Activated naive CD8-positive, alpha-beta T cell treated with anti-CD3 and anti-CD28 coated beads for 36 hours (primary cell): Measurements from ENCODE around the gene TMEM187. TPM values are rescaled to one million over a fixed set of nuclear protein-coding genes. Genes with fewer than 3 reads are reported as not detected.

Source experiments
- DNase-seq: peaks from one replicate; pipeline ENCODE4 v3.0.0; 2021
- H3K27ac Mint-ChIP-seq: one replicate; pipeline ENCODE4 v1.8.0; 2022; ENCODE audit warnings: mild to moderate bottlenecking, moderate library complexity, mixed read lengths
- H3K27me3 Mint-ChIP-seq: one replicate; pipeline ENCODE4 v1.8.0; 2022; ENCODE audit warnings: mild to moderate bottlenecking, mixed read lengths
- H3K36me3 Mint-ChIP-seq: one replicate; pipeline ENCODE4 v1.8.0; 2021; ENCODE audit warnings: mild to moderate bottlenecking, mixed read lengths
- H3K4me1 Mint-ChIP-seq: one replicate; pipeline ENCODE4 v1.8.0; 2021; ENCODE audit warnings: mixed read lengths
- H3K4me3 Mint-ChIP-seq: one replicate; pipeline ENCODE4 v1.8.0; 2022; ENCODE audit warnings: mild to moderate bottlenecking, moderate library complexity, mixed read lengths
- H3K9me3 Mint-ChIP-seq: one replicate; pipeline ENCODE4 v1.8.0; 2022; ENCODE audit warnings: mixed read lengths
- total RNA-seq, 2 experiments: library from RNA; stranded (reverse); gene quantifications; one replicate each; pipeline ENCODE4 v1.2.3, GENCODE V29; 2021

Gene TMEM187
- total RNA-seq, 2 experiments from 2014 or later: 3.4 to 6.2 TPM

- peaks cover 10% of the 10 kb centered on the region for H3K4me1 Mint-ChIP-seq
- DNase-seq: no peak
- peak overlapping the region; percentile 92 for H3K4me3 Mint-ChIP-seq
- H3K9me3 Mint-ChIP-seq: no peaks in the 10 kb centered on the region
- H3K27me3 Mint-ChIP-seq: no peaks in the 10 kb centered on the region
- H3K36me3 Mint-ChIP-seq: peaks cover 12% of the 10 kb centered on the region
- peak overlapping the region; percentile 95 for H3K27ac Mint-ChIP-seq
These were observed 48.1 kb downstream of the TMEM187 start for GRCh38 chrX:154020536-154021115.

DNA sequence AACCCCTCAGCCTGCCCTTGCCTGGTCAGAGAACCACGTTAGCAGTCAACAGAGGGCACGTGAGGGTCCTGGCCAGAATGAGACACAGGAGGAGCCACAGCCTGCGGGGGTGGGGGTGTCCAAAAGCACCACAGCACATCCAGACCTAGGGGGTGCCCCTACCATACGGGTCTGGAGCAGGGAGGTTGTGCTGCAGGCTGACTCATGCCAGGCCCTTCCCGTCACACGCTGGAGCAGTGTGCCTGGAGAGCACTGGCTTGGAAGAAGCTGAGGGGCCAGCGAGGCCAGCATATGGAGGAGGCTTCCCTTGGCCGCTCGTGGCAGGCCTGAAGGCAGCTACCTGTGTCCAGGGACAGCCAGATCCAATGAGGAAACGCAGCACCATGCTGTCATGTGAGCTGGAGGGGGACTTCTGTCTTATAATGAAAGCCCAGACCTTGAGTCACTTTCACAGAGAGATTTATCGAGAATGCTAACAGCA, 48.6 kb downstream of the TMEM187 start:
- H3K4me1 Mint-ChIP-seq: peaks cover 7% of the 10 kb centered on the region
- peak; percentile 29 for DNase-seq
- H3K4me3 Mint-ChIP-seq: peak overlapping the region; percentile 92
- no peaks in the 10 kb centered on the region for H3K9me3 Mint-ChIP-seq
- H3K27me3 Mint-ChIP-seq: no peaks in the 10 kb centered on the region
- H3K36me3 Mint-ChIP-seq: peaks cover 7% of the 10 kb centered on the region
- peak overlapping the region; percentile 95 for H3K27ac Mint-ChIP-seq

DNA sequence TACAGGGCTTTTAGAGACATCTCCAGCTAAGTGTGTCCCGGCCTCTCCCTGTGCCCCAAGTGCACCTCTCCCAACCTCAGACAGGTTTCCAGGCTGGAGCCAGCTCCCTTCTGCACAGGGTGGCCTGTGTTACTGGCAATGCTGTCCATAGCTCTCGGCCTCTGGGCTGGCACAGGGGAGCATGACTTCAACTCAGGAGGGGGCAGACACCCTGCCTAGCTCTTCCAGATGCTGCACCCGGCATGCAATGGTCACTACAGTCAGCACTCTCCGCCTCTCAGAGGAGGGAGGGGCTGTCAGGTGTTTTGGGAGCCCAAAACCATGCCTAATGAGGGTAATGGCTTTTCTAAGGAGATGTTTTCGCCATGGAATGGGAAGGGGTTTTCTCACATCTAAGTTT, 49.6 kb downstream of the TMEM187 start:
- Mint-ChIP-seq H3K4me1 (peaks cover 7% of the 10 kb centered on the region), H3K27me3 (no peaks in the 10 kb centered on the region), H3K4me3 (no peak overlapping the region), H3K27ac (no peak overlapping the region), H3K36me3 (peaks cover 7% of the 10 kb centered on the region), H3K9me3 (no peaks in the 10 kb centered on the region)
- no peak for DNase-seq

GRCh38 chrX:154023276-154024000, 50.9 kb downstream of the TMEM187 start:
- Mint-ChIP-seq H3K9me3 (no peaks in the 10 kb centered on the region), H3K4me1 (peaks cover 7% of the 10 kb centered on the region), H3K36me3 (peaks cover 6% of the 10 kb centered on the region)

DNA sequence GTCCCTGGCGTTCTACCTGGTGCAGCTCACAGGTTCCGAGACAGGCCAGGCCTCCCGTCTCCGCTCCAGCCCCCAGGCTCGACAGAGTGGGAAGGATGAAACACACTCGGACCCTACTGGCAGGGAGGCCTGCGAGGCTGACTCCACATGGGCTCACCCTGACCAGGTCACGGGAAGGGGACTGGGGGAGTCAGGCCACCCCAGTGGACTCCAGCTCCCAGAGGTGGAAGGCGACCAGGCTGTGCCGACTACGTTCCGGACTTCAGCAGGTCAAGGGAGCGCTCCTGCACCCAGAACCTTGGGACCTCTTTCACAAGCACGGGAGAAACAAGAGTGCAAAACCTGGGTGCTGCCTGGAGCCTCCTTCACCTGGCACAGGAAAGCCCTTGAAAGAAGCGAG, 51.7 kb downstream of the TMEM187 start:
- H3K4me3 Mint-ChIP-seq: no peak overlapping the region
- no peaks in the 10 kb centered on the region for H3K36me3 Mint-ChIP-seq
- no peak for DNase-seq
- no peak overlapping the region for H3K27ac Mint-ChIP-seq
- H3K4me1 Mint-ChIP-seq: peaks cover 9% of the 10 kb centered on the region
- H3K27me3 Mint-ChIP-seq: no peaks in the 10 kb centered on the region
- H3K9me3 Mint-ChIP-seq: no peaks in the 10 kb centered on the region

More at GRCh38 chrX:154023276-154024000, 50.9 kb downstream of the TMEM187 start:
- H3K27ac Mint-ChIP-seq: peak overlapping the region; percentile 2
- DNase-seq: no peak
- no peak overlapping the region for H3K4me3 Mint-ChIP-seq
- H3K27me3 Mint-ChIP-seq: no peaks in the 10 kb centered on the region

GRCh38 chrX:154025230-154025629, 52.7 kb downstream of the TMEM187 start:
- Mint-ChIP-seq H3K9me3 (no peaks in the 10 kb centered on the region), H3K27me3 (no peaks in the 10 kb centered on the region), H3K4me1 (peaks cover 9% of the 10 kb centered on the region), H3K27ac (no peak overlapping the region), H3K36me3 (no peaks in the 10 kb centered on the region), H3K4me3 (no peak overlapping the region)
- DNase-seq: no peak

DNA sequence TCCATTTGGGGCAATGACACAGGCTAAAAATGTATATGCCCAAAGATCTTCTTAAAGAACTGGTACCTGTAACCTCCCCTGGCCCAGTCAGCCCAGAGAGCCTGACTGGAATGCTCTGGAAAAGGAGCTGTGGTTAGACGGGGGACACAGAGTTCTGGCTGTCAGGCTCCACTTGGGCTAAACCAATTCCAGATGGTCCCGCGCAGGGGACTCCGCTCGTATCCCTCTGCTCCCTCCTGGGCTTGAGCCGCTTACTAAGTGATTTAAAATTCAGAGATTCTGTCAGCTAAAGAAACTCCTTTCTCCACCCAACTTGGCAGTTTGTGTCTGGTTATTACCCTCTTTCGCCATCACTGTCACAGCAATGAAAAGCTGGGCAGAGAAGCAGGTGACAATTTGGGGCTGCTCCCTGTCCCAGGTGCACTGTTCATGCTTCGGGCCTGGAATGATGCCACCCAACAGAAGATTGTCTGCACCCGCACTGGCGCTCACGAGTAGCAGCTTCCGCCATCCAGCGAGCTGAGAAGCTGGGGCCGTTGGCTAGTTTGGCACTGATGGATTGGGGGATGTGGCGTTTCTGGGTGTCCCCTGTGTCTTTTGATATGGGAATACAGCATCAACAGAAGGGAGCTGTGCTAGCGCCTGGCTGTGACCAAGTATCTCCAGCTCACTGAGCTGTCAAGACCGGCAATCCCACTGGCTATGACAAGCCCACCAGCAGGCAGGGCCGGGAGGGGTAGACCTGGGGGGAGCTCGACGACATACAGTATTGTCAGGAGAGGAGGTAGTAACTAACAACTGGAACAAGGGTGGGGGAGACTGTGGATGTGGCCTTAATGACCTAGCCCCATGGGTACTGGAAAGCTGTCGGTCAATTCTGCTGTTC, 53.8 kb downstream of the TMEM187 start:
- no peaks in the 10 kb centered on the region for H3K9me3 Mint-ChIP-seq
- H3K4me1 Mint-ChIP-seq: peaks cover 6% of the 10 kb centered on the region
- H3K4me3 Mint-ChIP-seq: no peak overlapping the region
- H3K36me3 Mint-ChIP-seq: no peaks in the 10 kb centered on the region
- no peak overlapping the region for H3K27ac Mint-ChIP-seq
- H3K27me3 Mint-ChIP-seq: no peaks in the 10 kb centered on the region
- DNase-seq: no peak

- Mint-ChIP-seq H3K4me3 (no peak overlapping the region), H3K9me3 (no peaks in the 10 kb centered on the region)
These were observed 54.5 kb downstream of the TMEM187 start for GRCh38 chrX:154027022-154027402.

DNA sequence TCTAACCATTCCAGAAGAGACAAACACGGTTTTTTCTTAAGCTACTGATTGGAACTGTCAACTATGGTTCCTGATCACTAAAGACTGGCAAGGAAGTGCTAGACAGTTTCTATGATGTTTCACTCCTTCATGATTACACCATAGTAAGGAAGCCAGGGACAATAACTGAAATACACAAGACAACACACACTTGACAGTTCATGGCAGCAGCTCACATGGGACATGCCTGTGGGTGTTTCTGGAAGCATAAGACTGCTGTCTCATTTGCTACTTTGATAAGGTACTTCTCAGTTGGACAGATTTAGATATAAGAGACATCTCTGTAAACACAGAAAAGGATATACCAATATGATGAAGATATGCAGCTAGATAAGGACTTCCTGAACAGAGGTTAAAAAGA, 55.4 kb downstream of the TMEM187 start:
- Mint-ChIP-seq H3K4me3 (no peak overlapping the region), H3K27ac (no peak overlapping the region), H3K36me3 (no peaks in the 10 kb centered on the region), H3K4me1 (peaks cover 2% of the 10 kb centered on the region), H3K9me3 (no peaks in the 10 kb centered on the region), H3K27me3 (no peaks in the 10 kb centered on the region)
- no peak for DNase-seq

More at GRCh38 chrX:154027022-154027402, 54.5 kb downstream of the TMEM187 start:
- DNase-seq: no peak
- Mint-ChIP-seq H3K36me3 (no peaks in the 10 kb centered on the region), H3K27ac (no peak overlapping the region), H3K4me1 (peaks cover 4% of the 10 kb centered on the region), H3K27me3 (no peaks in the 10 kb centered on the region)

DNA sequence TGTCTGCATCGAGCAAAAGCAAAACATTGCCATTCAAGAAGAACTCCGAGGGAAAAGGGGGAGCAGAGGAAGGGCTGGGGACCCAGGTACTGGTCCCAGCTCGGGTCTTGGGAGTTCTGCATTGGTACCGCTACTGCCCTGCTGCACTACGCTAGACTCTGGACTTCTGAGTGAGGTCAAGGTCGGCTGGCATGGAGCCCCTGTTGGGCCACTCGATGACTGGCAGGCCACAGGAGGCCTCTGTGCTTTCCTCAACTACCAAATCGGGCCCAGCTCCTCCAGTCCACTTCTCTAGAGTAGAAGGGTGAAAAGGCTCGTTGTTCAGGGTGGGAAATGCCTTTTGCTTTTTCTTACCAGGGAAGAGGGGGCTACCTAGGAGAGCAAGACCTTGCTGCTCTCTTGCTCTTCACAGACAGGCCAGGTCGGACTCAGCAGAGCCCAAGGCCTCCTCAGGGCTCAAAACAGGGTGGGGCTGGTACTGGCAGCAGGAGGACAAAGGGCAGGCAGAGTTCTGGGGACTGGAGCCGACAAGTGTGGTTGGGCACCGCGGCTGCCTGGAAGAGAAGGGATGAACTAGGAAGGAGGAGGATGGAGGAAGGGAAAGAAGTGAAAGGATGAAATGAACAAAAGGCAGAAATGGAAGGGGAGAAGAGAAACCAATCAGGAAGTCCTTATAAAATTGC, 56.1 kb downstream of the TMEM187 start:
- Mint-ChIP-seq H3K27me3 (no peaks in the 10 kb centered on the region), H3K4me3 (no peak overlapping the region), H3K4me1 (peaks cover 2% of the 10 kb centered on the region), H3K27ac (peak overlapping the region; percentile 23), H3K36me3 (no peaks in the 10 kb centered on the region), H3K9me3 (no peaks in the 10 kb centered on the region)
- no peak for DNase-seq

- Mint-ChIP-seq H3K4me3 (no peak overlapping the region), H3K36me3 (no peaks in the 10 kb centered on the region), H3K27me3 (no peaks in the 10 kb centered on the region), H3K4me1 (peaks cover 2% of the 10 kb centered on the region), H3K9me3 (no peaks in the 10 kb centered on the region), H3K27ac (no peak overlapping the region)
- no peak for DNase-seq
These were observed 56.9 kb downstream of the TMEM187 start for GRCh38 chrX:154029439-154029838.

GRCh38 chrX:154030266-154030665, 57.7 kb downstream of the TMEM187 start:
- no peak overlapping the region for H3K4me3 Mint-ChIP-seq
- no peaks in the 10 kb centered on the region for H3K9me3 Mint-ChIP-seq
- no peaks in the 10 kb centered on the region for H3K27me3 Mint-ChIP-seq
- peaks cover 2% of the 10 kb centered on the region for H3K4me1 Mint-ChIP-seq
- H3K27ac Mint-ChIP-seq: no peak overlapping the region
- no peaks in the 10 kb centered on the region for H3K36me3 Mint-ChIP-seq
- no peak for DNase-seq

GRCh38 chrX:154030715-154031305, 58.3 kb downstream of the TMEM187 start:
- peaks cover 2% of the 10 kb centered on the region for H3K4me1 Mint-ChIP-seq
- H3K27ac Mint-ChIP-seq: no peak overlapping the region
- H3K27me3 Mint-ChIP-seq: no peaks in the 10 kb centered on the region
- no peak overlapping the region for H3K4me3 Mint-ChIP-seq
- H3K36me3 Mint-ChIP-seq: no peaks in the 10 kb centered on the region
- no peaks in the 10 kb centered on the region for H3K9me3 Mint-ChIP-seq
- no peak for DNase-seq

DNA sequence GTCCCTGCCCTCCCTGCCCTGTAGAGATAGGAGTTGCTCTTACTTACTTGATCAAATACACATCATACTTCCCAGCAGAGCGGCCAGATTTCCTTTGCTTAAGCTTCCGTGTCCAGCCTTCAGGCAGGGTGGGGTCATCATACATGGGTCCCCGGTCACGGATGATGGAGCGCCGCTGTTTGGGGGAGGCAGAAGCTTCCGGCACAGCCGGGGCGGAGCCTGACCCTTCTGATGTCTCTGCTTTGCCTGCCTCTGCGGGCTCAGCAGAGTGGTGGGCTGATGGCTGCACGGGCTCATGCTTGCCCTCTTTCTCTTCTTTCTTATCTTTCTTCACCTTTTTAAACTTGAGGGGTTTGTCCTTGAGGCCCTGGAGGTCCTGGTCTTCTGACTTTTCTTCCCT, 59.6 kb downstream of the TMEM187 start:
- no peak for DNase-seq
- no peaks in the 10 kb centered on the region for H3K9me3 Mint-ChIP-seq
- H3K27ac Mint-ChIP-seq: no peak overlapping the region
- no peaks in the 10 kb centered on the region for H3K27me3 Mint-ChIP-seq
- H3K4me3 Mint-ChIP-seq: no peak overlapping the region
- H3K36me3 Mint-ChIP-seq: peaks cover 4% of the 10 kb centered on the region
- peaks cover 9% of the 10 kb centered on the region for H3K4me1 Mint-ChIP-seq
